ENCODE results near the gene SAP25. TPM values are rescaled to one million over a fixed set of nuclear protein-coding genes. Genes with fewer than 3 reads are reported as not detected.

Gene SAP25
- total and polyA plus RNA-seq, 2 of the 8 experiments (the other 6 are each of a cell fraction or from before 2014, with no cell fraction given): 3.6 to 5.8 TPM

DNA sequence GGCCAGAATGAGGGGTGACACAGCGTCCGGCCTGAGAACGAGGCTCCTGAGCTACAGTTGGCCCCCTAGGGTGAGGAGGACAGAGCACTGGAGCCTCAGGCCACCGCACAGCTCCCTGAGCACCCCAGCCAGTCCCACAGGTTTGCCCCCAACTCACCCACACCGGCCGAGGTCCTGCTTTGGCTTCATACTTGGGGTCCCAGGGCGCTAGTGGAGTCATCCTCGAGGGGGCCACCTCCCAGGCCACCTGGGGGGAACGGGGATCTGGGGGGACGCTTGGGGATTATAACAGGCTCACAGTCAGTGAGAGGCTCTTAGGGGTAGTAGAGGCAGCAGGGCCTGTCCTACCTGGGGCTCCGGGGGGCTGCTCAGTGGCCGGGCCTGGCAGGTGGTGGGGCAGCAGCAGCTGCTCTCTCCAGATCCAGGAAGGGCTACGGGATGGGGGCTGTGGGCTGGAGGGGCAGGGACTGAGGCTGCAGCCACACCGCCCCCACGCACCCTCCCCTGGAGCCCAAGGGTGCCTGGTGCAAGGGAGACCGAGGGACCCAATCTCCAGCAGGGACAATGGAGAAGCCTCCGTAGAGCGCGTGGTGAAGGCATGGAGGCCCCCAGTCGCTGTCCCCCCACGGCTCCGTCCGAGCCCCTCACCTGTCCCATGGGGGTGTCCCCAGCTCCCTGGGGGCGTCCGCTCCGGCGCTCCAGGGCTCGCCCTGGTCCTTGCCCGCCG lies 588 bp downstream of the SAP25 start (continued):
- TF ChIP-seq JUN (IDR thresholded peaks at IDR 0.05; ENCODE audit: low read depth, low read length): no peak
- no peak for TF ChIP-seq GTF2F1 (IDR thresholded peaks at IDR 0.05; ENCODE audit: borderline replicate concordance, low read depth, low read length)
- no peak for TF ChIP-seq TAF1 (IDR thresholded peaks at IDR 0.05; ENCODE audit: low read depth, low read length)
